ENCODE results near the gene IGIP. TPM values are rescaled to one million over a fixed set of nuclear protein-coding genes. Genes with fewer than 3 reads are reported as not detected.

IGIP gene
- total RNA-seq, 3 donors from 2014 or later (not counting 1 experiment from before 2014, with no cell fraction given): 2.2 to 4.0 (median 4.0) TPM

GRCh38 chr5:140113699-140114263 lies 12.0 kb upstream of the IGIP start, which contains the start of gene PURA:
Gene PURA (plus strand): TSS chr5:140114109. CDS start chr5:140114182, 73 bp downstream.
- H3K27ac Mint-ChIP-seq: peak within 1 kb of the TSS; percentile 93 to 96
- no peak for TF ChIP-seq CTCF (IDR thresholded peaks at IDR 0.05)
- ATAC-seq: peak; percentile 88 to 93 (median 88)
- peak within 1 kb of the TSS; percentile 74 for H3K4me3 ChIP-seq (ENCODE audit: low read length)
- peaks cover 47 to 60% of the 10 kb centered on the region in 2 donors for H3K4me1 Mint-ChIP-seq
- DNase-seq: peak; percentile 95 to 98
- H3K4me3 Mint-ChIP-seq: peak within 1 kb of the TSS; percentile 93
- H3K36me3 Mint-ChIP-seq: no peaks in the 10 kb centered on the region
- H3K4me1 ChIP-seq (ENCODE audit: control insufficient read depth, insufficient read depth, low read length): peaks cover 26% of the 10 kb centered on the region
- no peaks in the 10 kb centered on the region for H3K9me3 Mint-ChIP-seq
- intact Hi-C loops (cut with micrococcal nuclease): loop anchor here (2.0 kb wide), 1 partner anchor 61 kb away; the partner anchor contains the start of gene CYSTM1
- no peaks in the 10 kb centered on the region for H3K9me3 ChIP-seq (ENCODE audit: control insufficient read depth, insufficient read depth, low read length)
- peaks cover 17 to 24% of the 10 kb centered on the region in 2 donors for H3K27me3 Mint-ChIP-seq (ENCODE audit: low read depth in 2 of 2)
- H3K27ac ChIP-seq (ENCODE audit: low read length): peak within 1 kb of the TSS; percentile 95
- WGBS (ENCODE audit: insufficient coverage): under 1% methylated on average over 56 of the region's 60 CpGs
- no peaks in the 10 kb centered on the region for H3K36me3 ChIP-seq (ENCODE audit: control insufficient read depth, insufficient read depth, low read length)
- H3K27me3 ChIP-seq (ENCODE audit: control insufficient read depth, insufficient read depth, low read length): peaks cover 24% of the 10 kb centered on the region

- no peaks in the 10 kb centered on the region for H3K9me3 Mint-ChIP-seq
- intact Hi-C loops (cut with micrococcal nuclease): loop anchor here (2.0 kb wide), 1 partner anchor 60 kb away; the partner anchor contains the start of gene CYSTM1
- H3K4me1 Mint-ChIP-seq: peaks cover 39 to 54% of the 10 kb centered on the region in 2 donors
- DNase-seq (peak; percentile 50 to 64), ATAC-seq (peak; percentile 29 to 57 (median 30))
- H3K4me3 ChIP-seq (ENCODE audit: low read length): peak overlapping the region; percentile 74
- H3K36me3 ChIP-seq (ENCODE audit: control insufficient read depth, insufficient read depth, low read length): no peaks in the 10 kb centered on the region
- peaks cover 16% of the 10 kb centered on the region for H3K27me3 ChIP-seq (ENCODE audit: control insufficient read depth, insufficient read depth, low read length)
- no peak for TF ChIP-seq CTCF (IDR thresholded peaks at IDR 0.05)
- peak overlapping the region; percentile 93 for H3K4me3 Mint-ChIP-seq
- peaks cover 12 to 16% of the 10 kb centered on the region in 2 donors for H3K27me3 Mint-ChIP-seq (ENCODE audit: low read depth in 2 of 2)
- H3K4me1 ChIP-seq (ENCODE audit: control insufficient read depth, insufficient read depth, low read length): peaks cover 21% of the 10 kb centered on the region
- H3K27ac Mint-ChIP-seq: peak overlapping the region; percentile 93 to 96
- peak overlapping the region; percentile 95 for H3K27ac ChIP-seq (ENCODE audit: low read length)
- under 1% methylated on average over 63 of the region's 65 CpGs for WGBS (ENCODE audit: insufficient coverage)
- no peaks in the 10 kb centered on the region for H3K9me3 ChIP-seq (ENCODE audit: control insufficient read depth, insufficient read depth, low read length)
- H3K36me3 Mint-ChIP-seq: no peaks in the 10 kb centered on the region
Observed at GRCh38 chr5:140114341-140115185, 11.2 kb upstream of the IGIP start.

- no peaks in the 10 kb centered on the region for H3K9me3 Mint-ChIP-seq
Observed at GRCh38 chr5:140115186-140115500, 10.6 kb upstream of the IGIP start.

More at GRCh38 chr5:140115186-140115500, 10.6 kb upstream of the IGIP start:
- no peak for ATAC-seq
- Histone ChIP-seq H3K27ac (ENCODE audit: low read length) (peak overlapping the region; percentile 95), H3K4me3 (ENCODE audit: low read length) (peak overlapping the region; percentile 74), H3K27me3 (ENCODE audit: control insufficient read depth, insufficient read depth, low read length) (peaks cover 11% of the 10 kb centered on the region), H3K36me3 (ENCODE audit: control insufficient read depth, insufficient read depth, low read length) (no peaks in the 10 kb centered on the region), H3K4me1 (ENCODE audit: control insufficient read depth, insufficient read depth, low read length) (peaks cover 21% of the 10 kb centered on the region), H3K9me3 (ENCODE audit: control insufficient read depth, insufficient read depth, low read length) (no peaks in the 10 kb centered on the region)
- no peak for DNase-seq
- Mint-ChIP-seq H3K27me3 (ENCODE audit: low read depth in 2 of 2) (peaks cover 12 to 16% of the 10 kb centered on the region in 2 donors), H3K27ac (peak overlapping the region; percentile 93 to 96), H3K36me3 (no peaks in the 10 kb centered on the region), H3K4me1 (peaks cover 38 to 54% of the 10 kb centered on the region in 2 donors), H3K4me3 (peak overlapping the region; percentile 93)
- intact Hi-C loops (cut with micrococcal nuclease): loop anchor here (2.0 kb wide), 1 partner anchor 60 kb away; the partner anchor contains the start of gene CYSTM1
- no CpG with 5 or more reads among the region's 1 CpG for WGBS (ENCODE audit: insufficient coverage)
- TF ChIP-seq CTCF (IDR thresholded peaks at IDR 0.05): no peak
